ENCODE measurements around the gene HIP1.

HIP1 gene

GRCh38 chr7:75626954-75627353, 111.8 kb downstream of the HIP1 start:
- TF ChIP-seq CTCF (IDR thresholded peaks at IDR 0.05) = no peak

GRCh38 chr7:75625868-75626267, 112.9 kb downstream of the HIP1 start:
- TF ChIP-seq CTCF (IDR thresholded peaks at IDR 0.05) = no peak

- TF ChIP-seq CTCF (IDR thresholded peaks at IDR 0.05) = no peak
Observed at GRCh38 chr7:75624134-75624832, 114.5 kb downstream of the HIP1 start.

GRCh38 chr7:75623390-75624133, 115.2 kb downstream of the HIP1 start:
- no peak for TF ChIP-seq CTCF (IDR thresholded peaks at IDR 0.05)

GRCh38 chr7:75621124-75621523, 117.6 kb downstream of the HIP1 start:
- no peak for TF ChIP-seq CTCF (IDR thresholded peaks at IDR 0.05)

GRCh38 chr7:75619636-75620035, 119.1 kb downstream of the HIP1 start:
- no peak for TF ChIP-seq CTCF (IDR thresholded peaks at IDR 0.05)

- no peak for TF ChIP-seq CTCF (IDR thresholded peaks at IDR 0.05)
Observed at GRCh38 chr7:75617634-75618234, 121.0 kb downstream of the HIP1 start.

Data from LNCAP (cell line).